Sigmoid colon (tissue), 7 donors: Measurements from ENCODE around the gene PATJ. TPM values are rescaled to one million over a fixed set of nuclear protein-coding genes. Genes with fewer than 3 reads are reported as not detected.

ENCODE experiments used
- DNase-seq: peaks from one replicate; pipeline ENCODE4 v3.0.0-alpha.2; 2019
- H3K27ac ChIP-seq, 4 donors: fragments of 200-600 bp; sonication (generic); one replicate each; pipeline ENCODE4 v1.5.1; 2016 to 2019; ENCODE audit warnings: mild to moderate bottlenecking in 1 of 4
- H3K27me3 ChIP-seq, 3 donors: fragments of 200-600 bp; sonication (generic); one replicate each; pipeline ENCODE4 v1.5.1; 2019; ENCODE audit warnings: mild to moderate bottlenecking in 1 of 3
- H3K36me3 ChIP-seq, 4 donors: fragments of 200-600 bp; sonication (generic); one replicate each; pipeline ENCODE4 v1.5.1; 2016 to 2019
- H3K4me1 ChIP-seq, 4 donors: fragments of 200-600 bp; sonication (generic); one replicate each; pipeline ENCODE4 v1.5.1; 2017 to 2019
- H3K4me3 ChIP-seq, 4 donors: fragments of 200-600 bp; sonication (generic); one replicate each; pipeline ENCODE4 v1.5.1; 2017 to 2019; ENCODE audit warnings: mild to moderate bottlenecking in 2 of 4, moderate library complexity in 1 of 4
- H3K9me3 ChIP-seq, 4 donors: fragments of 200-600 bp in 3 of 4; sonication (generic) in 3 of 4; one replicate each; pipeline versions ENCODE4 v1.5.1 to v1.6.1; 2013 to 2019
- CTCF ChIP-seq, 4 experiments: fragments of 450-650 bp in 3 of 4; fragments of 200-600 bp in 1 of 4; IDR thresholded peaks; one replicate each; pipeline ENCODE4 v1.5.1; 2016 to 2019; ENCODE audit warnings: antibody characterized with exemption in 4 of 4, mild to moderate bottlenecking in 3 of 4, moderate library complexity in 2 of 4
- EP300 ChIP-seq, 4 donors: sonication (generic); formaldehyde crosslinking; IDR thresholded peaks; one replicate each; pipeline ENCODE4 v1.6.1; 2017; ENCODE audit warnings: antibody characterized with exemption in 4 of 4
- POLR2A ChIP-seq, 2 donors: fragments of 450-650 bp; IDR thresholded peaks; one replicate each; pipeline ENCODE4 v1.6.1; 2016; ENCODE audit warnings: antibody characterized with exemption in 2 of 2, mild to moderate bottlenecking in 2 of 2, moderate library complexity in 2 of 2
- POLR2AphosphoS5 ChIP-seq, 4 donors: sonication (generic); formaldehyde crosslinking; IDR thresholded peaks; one replicate each; pipeline ENCODE4 v1.6.1; 2017; ENCODE audit warnings: antibody characterized with exemption in 4 of 4
- WGBS, 2 donors: extraction: QIAGEN DNeasy Blood & Tissue Kit; methylation state at CpG; one replicate each; pipeline ENCODE4 v1.1.7; 2013; 5-methylcytosine and 5-hydroxymethylcytosine counted together
- intact Hi-C: fragments of 100-400 bp; cut with DNase I; formaldehyde crosslinking; loops from one replicate; pipeline ENCODE4 v1.15.1; 2023
- polyA plus RNA-seq, 3 donors: library from polyadenylated mRNA; stranded (reverse); fragments of 200-250 nt; gene quantifications; one replicate each; pipeline ENCODE4 v1.2.3, GENCODE V29; 2013
- total RNA-seq, 4 donors: library from RNA; depleted of rRNA; stranded (reverse); fragments of >200 nt; gene quantifications; one replicate each; pipeline ENCODE4 v1.1.0, GENCODE V29; 2016
- donor health status: healthy with polysubstance abuse.
- donor health status: Bipolar disorder and iron deficiency.
- donor health status: healthy.

Gene PATJ
- total and polyA plus RNA-seq, 7 donors = 10.2 to 33.2 (median 21.3) TPM

GRCh38 chr1:62046927-62047326 lies 304.6 kb downstream of the PATJ start:
- TF ChIP-seq POLR2A (IDR thresholded peaks at IDR 0.05) = no peak
- TF ChIP-seq CTCF (IDR thresholded peaks at IDR 0.05) = no peak
- no peak for TF ChIP-seq POLR2AphosphoS5 (IDR thresholded peaks at IDR 0.05)
- TF ChIP-seq EP300 (IDR thresholded peaks at IDR 0.05) = no peak
- H3K36me3 ChIP-seq = no peaks in the 10 kb centered on the region
- intact Hi-C loops = no loop called here
- no peaks in the 10 kb centered on the region for H3K27me3 ChIP-seq
- H3K4me1 ChIP-seq = peaks cover 0 to 4% (median 0%) of the 10 kb centered on the region in 4 donors
- no peak for DNase-seq
- H3K4me3 ChIP-seq = no peak overlapping the region
- 97 to 98% methylated on average over 7 of the region's 7 CpGs for WGBS, 2 donors
- H3K9me3 ChIP-seq = no peaks in the 10 kb centered on the region
- H3K27ac ChIP-seq = no peak overlapping the region

GRCh38 chr1:62050165-62050564 lies 307.9 kb downstream of the PATJ start:
- Histone ChIP-seq H3K9me3 (no peaks in the 10 kb centered on the region), H3K27me3 (no peaks in the 10 kb centered on the region), H3K4me1 (peaks cover 0 to 4% (median 0%) of the 10 kb centered on the region in 4 donors), H3K4me3 (no peak overlapping the region), H3K36me3 (no peaks in the 10 kb centered on the region), H3K27ac (no peak overlapping the region)
- 91 to 98% methylated on average over 3 of the region's 3 CpGs for WGBS, 2 donors
- DNase-seq = no peak
- TF ChIP-seq CTCF (IDR thresholded peaks at IDR 0.05) (no peak), POLR2A (IDR thresholded peaks at IDR 0.05) (no peak), EP300 (IDR thresholded peaks at IDR 0.05) (no peak), POLR2AphosphoS5 (IDR thresholded peaks at IDR 0.05) (no peak)
- intact Hi-C loops = no loop called here

- no peaks in the 10 kb centered on the region for H3K36me3 ChIP-seq
- H3K4me3 ChIP-seq = no peak overlapping the region
- H3K27ac ChIP-seq = no peak overlapping the region
- H3K27me3 ChIP-seq = no peaks in the 10 kb centered on the region
- no peak for DNase-seq
- no peaks in the 10 kb centered on the region for H3K4me1 ChIP-seq
- no peaks in the 10 kb centered on the region for H3K9me3 ChIP-seq
- no peak for TF ChIP-seq EP300 (IDR thresholded peaks at IDR 0.05)
- TF ChIP-seq CTCF (IDR thresholded peaks at IDR 0.05) = no peak
- no peak for TF ChIP-seq POLR2A (IDR thresholded peaks at IDR 0.05)
- TF ChIP-seq POLR2AphosphoS5 (IDR thresholded peaks at IDR 0.05) = no peak
- intact Hi-C loops = no loop called here
These were observed 310.7 kb downstream of the PATJ start for GRCh38 chr1:62052946-62053345.

GRCh38 chr1:62054188-62054587 lies 311.9 kb downstream of the PATJ start:
- no peak for DNase-seq
- no peaks in the 10 kb centered on the region for H3K36me3 ChIP-seq
- H3K4me1 ChIP-seq = no peaks in the 10 kb centered on the region
- H3K27ac ChIP-seq = no peak overlapping the region
- intact Hi-C loops = no loop called here
- TF ChIP-seq POLR2A (IDR thresholded peaks at IDR 0.05) (no peak), EP300 (IDR thresholded peaks at IDR 0.05) (no peak), POLR2AphosphoS5 (IDR thresholded peaks at IDR 0.05) (no peak), CTCF (IDR thresholded peaks at IDR 0.05) (no peak)
- H3K9me3 ChIP-seq = no peaks in the 10 kb centered on the region
- H3K27me3 ChIP-seq = no peaks in the 10 kb centered on the region
- H3K4me3 ChIP-seq = no peak overlapping the region
- 87 to 94% methylated on average over 1 of the region's 1 CpG for WGBS, 2 donors

- Histone ChIP-seq H3K27ac (no peak overlapping the region), H3K4me3 (no peak overlapping the region), H3K4me1 (no peaks in the 10 kb centered on the region), H3K9me3 (no peaks in the 10 kb centered on the region), H3K27me3 (no peaks in the 10 kb centered on the region), H3K36me3 (no peaks in the 10 kb centered on the region)
- no peak for DNase-seq
- 94% methylated on average over 4 of the region's 4 CpGs for WGBS, 2 donors
- intact Hi-C loops = no loop called here
- TF ChIP-seq POLR2AphosphoS5 (IDR thresholded peaks at IDR 0.05) (no peak), CTCF (IDR thresholded peaks at IDR 0.05) (no peak), POLR2A (IDR thresholded peaks at IDR 0.05) (no peak), EP300 (IDR thresholded peaks at IDR 0.05) (no peak)
These were observed 314.9 kb downstream of the PATJ start for GRCh38 chr1:62057230-62057629.
